ENCODE data around the gene PSMC3. TPM values are rescaled to one million over a fixed set of nuclear protein-coding genes. Genes with fewer than 3 reads are reported as not detected.

PSMC3 gene
- total and polyA plus RNA-seq, 9 of the 15 experiments (the other 6 are each of a cell fraction or from before 2014, with no cell fraction given), result 44.3 to 324 (median 240) TPM

- H4K20me1 ChIP-seq (replicated peaks; ENCODE audit: control insufficient read depth, insufficient read depth, low read length), result no peaks in the 10 kb centered on the region
- FAIRE-seq (no peak), DNase-seq (ENCODE audit: extremely low read depth in 1 of 4, low spot score in 3 of 4) (no peak), ATAC-seq (no peak)
- H3K4me2 ChIP-seq (ENCODE audit: insufficient read depth, low read length), result no peak overlapping the region
- no peaks in the 10 kb centered on the region for H3K79me2 ChIP-seq (ENCODE audit: control insufficient read depth, insufficient read depth, low read length)
- intact Hi-C loops (cut with micrococcal nuclease), result no loop called here
- ChIA-PET POLR2A (no interaction called here), CTCF (ENCODE audit: low intra/inter-chr PET ratio) (no interaction called here)
- no peak overlapping the region for H3K27ac ChIP-seq (ENCODE audit: extremely low read depth, low read depth, low read length)
- 62% methylated on average over 3 of the region's 3 CpGs for WGBS (ENCODE audit: insufficient coverage, low coverage, missing lambda C conversion rate)
- H3K9me3 ChIP-seq (replicated peaks; ENCODE audit: control insufficient read depth, insufficient read depth, low read depth, low read length), result no peaks in the 10 kb centered on the region
- H3K36me3 ChIP-seq (ENCODE audit: control insufficient read depth, insufficient read depth, low read length), result no peaks in the 10 kb centered on the region
- no peak overlapping the region for H3K9ac ChIP-seq (ENCODE audit: insufficient read depth in 1 of 2, low read depth in 2 of 2, low read length in 2 of 2)
- BruUV-seq (replicated peaks), result no TSS peak
- no peak overlapping the region for H3K4me3 ChIP-seq
- no peak for TF ChIP-seq CBFA2T3 (IDR thresholded peaks at IDR 0.05)
- no peak for TF ChIP-seq E2F1 (CRISPR knock-in tag; IDR thresholded peaks at IDR 0.05)
- TF ChIP-seq DPF2 (IDR thresholded peaks at IDR 0.05), result no peak
- no peak for TF ChIP-seq THRA (IDR thresholded peaks at IDR 0.05)
- TF ChIP-seq ZNF3 (CRISPR knock-in tag; IDR thresholded peaks at IDR 0.05), result no peak
- TF ChIP-seq FOXO4 (CRISPR knock-in tag; IDR thresholded peaks at IDR 0.05), result no peak
- TF ChIP-seq CSDE1 (IDR thresholded peaks at IDR 0.05), result no peak
- TF ChIP-seq TSHZ1 (CRISPR knock-in tag; IDR thresholded peaks at IDR 0.05), result no peak
- TF ChIP-seq JUNB (CRISPR knock-in tag; conservative IDR thresholded peaks at IDR 0.05), result no peak
- TF ChIP-seq MCM2 (IDR thresholded peaks at IDR 0.05; ENCODE audit: low read depth), result no peak
- TF ChIP-seq NFIC (IDR thresholded peaks at IDR 0.05), result no peak
- no peak for TF ChIP-seq RBM17 (IDR thresholded peaks at IDR 0.05; ENCODE audit: borderline replicate concordance, low read depth, low read length)
- no peak for TF ChIP-seq ZNF785 (CRISPR knock-in tag; IDR thresholded peaks at IDR 0.05)
- no peaks in the 10 kb centered on the region for H3K27me3 ChIP-seq (ENCODE audit: control insufficient read depth in 2 of 2, insufficient read depth in 2 of 2, low read length in 2 of 2)
- H3K4me1 ChIP-seq (replicated peaks in 1 of 2; ENCODE audit: control insufficient read depth in 2 of 2, insufficient read depth in 2 of 2, low read length in 2 of 2), result peaks cover 0 to 9% of the 10 kb centered on the region in 2 experiments; a peak in 1 of 5 replicates
- in situ Hi-C loops (cut with MboI), result no loop called here
- no peaks in the 10 kb centered on the region for H3K9me1 ChIP-seq (ENCODE audit: control insufficient read depth, insufficient read depth, low read length)
- H2AFZ ChIP-seq (ENCODE audit: low read depth, low read length), result no peak overlapping the region
These were observed 10.5 kb upstream of the PSMC3 start for GRCh38 chr11:47436726-47437125.
